ENCODE measurements around the gene PLEKHG1. TPM values are rescaled to one million over a fixed set of nuclear protein-coding genes. Genes with fewer than 3 reads are reported as not detected.

Gene PLEKHG1
- total and polyA plus RNA-seq, 3 donors from 2014 or later: 16.1 to 130 (median 104) TPM

GRCh38 chr6:150617496-150618460 lies 18.1 kb downstream of the PLEKHG1 start:
- no peaks in the 10 kb centered on the region for H3K4me1 ChIP-seq
- no peak for DNase-seq
- no peak overlapping the region for H3K27ac ChIP-seq
- H3K9me3 ChIP-seq: no peaks in the 10 kb centered on the region
- no peak for TF ChIP-seq CTCF (IDR thresholded peaks at IDR 0.05)
- TF ChIP-seq POLR2A (IDR thresholded peaks at IDR 0.05): no peak
- H3K4me3 ChIP-seq: no peak overlapping the region
- H3K27me3 ChIP-seq: no peaks in the 10 kb centered on the region
- intact Hi-C loops (cut with DNase I; ENCODE audit: low total_unique reads): no loop called here
- WGBS, 2 donors: 79 to 80% methylated on average over 6 of the region's 6 CpGs
- H3K36me3 ChIP-seq (ENCODE audit: low read depth, missing control alignments): no peaks in the 10 kb centered on the region

- 95 to 97% methylated on average over 3 of the region's 3 CpGs for WGBS, 2 donors
- intact Hi-C loops (cut with DNase I; ENCODE audit: low total_unique reads): no loop called here
- DNase-seq: no peak
- H3K27ac ChIP-seq: no peak overlapping the region
- no peaks in the 10 kb centered on the region for H3K27me3 ChIP-seq
- no peaks in the 10 kb centered on the region for H3K4me1 ChIP-seq
- H3K36me3 ChIP-seq (ENCODE audit: low read depth, missing control alignments): no peaks in the 10 kb centered on the region
- no peak overlapping the region for H3K4me3 ChIP-seq
- H3K9me3 ChIP-seq: no peaks in the 10 kb centered on the region
- no peak for TF ChIP-seq POLR2A (IDR thresholded peaks at IDR 0.05)
- no peak for TF ChIP-seq CTCF (IDR thresholded peaks at IDR 0.05)
Observed at GRCh38 chr6:150619275-150619674, 19.6 kb downstream of the PLEKHG1 start.

- no peaks in the 10 kb centered on the region for H3K36me3 ChIP-seq (ENCODE audit: low read depth, missing control alignments)
- intact Hi-C loops (cut with DNase I; ENCODE audit: low total_unique reads): no loop called here
- no peaks in the 10 kb centered on the region for H3K9me3 ChIP-seq
- no peak for DNase-seq
- WGBS, 2 donors: 62 to 69% methylated on average over 3 of the region's 3 CpGs
- no peak overlapping the region for H3K4me3 ChIP-seq
- H3K27me3 ChIP-seq: no peaks in the 10 kb centered on the region
- H3K27ac ChIP-seq: no peak overlapping the region
- no peaks in the 10 kb centered on the region for H3K4me1 ChIP-seq
- no peak for TF ChIP-seq POLR2A (IDR thresholded peaks at IDR 0.05)
- TF ChIP-seq CTCF (IDR thresholded peaks at IDR 0.05): no peak
Observed at GRCh38 chr6:150620244-150620643, 20.6 kb downstream of the PLEKHG1 start.

GRCh38 chr6:150620763-150621162 lies 21.1 kb downstream of the PLEKHG1 start:
- no peak overlapping the region for H3K27ac ChIP-seq
- no peak overlapping the region for H3K4me3 ChIP-seq
- H3K27me3 ChIP-seq: no peaks in the 10 kb centered on the region
- no peaks in the 10 kb centered on the region for H3K9me3 ChIP-seq
- no peaks in the 10 kb centered on the region for H3K4me1 ChIP-seq
- DNase-seq: no peak
- intact Hi-C loops (cut with DNase I; ENCODE audit: low total_unique reads): no loop called here
- 90 to 92% methylated on average over 2 of the region's 2 CpGs for WGBS, 2 donors
- no peak for TF ChIP-seq POLR2A (IDR thresholded peaks at IDR 0.05)
- no peak for TF ChIP-seq CTCF (IDR thresholded peaks at IDR 0.05)
- no peaks in the 10 kb centered on the region for H3K36me3 ChIP-seq (ENCODE audit: low read depth, missing control alignments)

Measured in testis (tissue), 3 donors.